ENCODE data around the gene FGF13.

FGF13 gene

DNA sequence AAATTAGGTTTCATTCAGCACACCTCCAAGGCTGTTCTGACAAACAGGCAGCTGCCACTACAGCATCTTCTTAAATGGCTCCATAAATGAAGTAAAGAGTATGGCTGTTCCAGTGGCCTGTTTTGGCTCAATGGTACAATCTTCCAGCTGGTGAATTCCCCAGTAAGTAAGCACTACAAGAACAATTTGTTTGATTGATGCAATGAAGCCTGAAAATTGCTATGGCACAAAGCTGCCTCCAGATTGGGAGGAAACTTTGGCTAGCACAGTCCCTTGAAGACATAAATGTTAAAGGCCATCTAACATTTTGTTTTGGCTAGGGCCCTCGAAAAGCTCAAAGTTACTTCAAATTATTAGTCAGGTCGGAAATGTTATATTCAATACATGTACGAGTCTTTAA lies 47.5 kb downstream of the FGF13 start:
- no peak overlapping the region for H3K27ac ChIP-seq
- no peaks in the 10 kb centered on the region for H3K9me3 ChIP-seq (ENCODE audit: severe bottlenecking)
- H3K27me3 ChIP-seq (ENCODE audit: insufficient read depth, low read depth, severe bottlenecking), result peaks cover 13% of the 10 kb centered on the region
- H3K36me3 ChIP-seq, result no peaks in the 10 kb centered on the region
- DNase-seq, result no peak
- TF ChIP-seq, protein P1, sequence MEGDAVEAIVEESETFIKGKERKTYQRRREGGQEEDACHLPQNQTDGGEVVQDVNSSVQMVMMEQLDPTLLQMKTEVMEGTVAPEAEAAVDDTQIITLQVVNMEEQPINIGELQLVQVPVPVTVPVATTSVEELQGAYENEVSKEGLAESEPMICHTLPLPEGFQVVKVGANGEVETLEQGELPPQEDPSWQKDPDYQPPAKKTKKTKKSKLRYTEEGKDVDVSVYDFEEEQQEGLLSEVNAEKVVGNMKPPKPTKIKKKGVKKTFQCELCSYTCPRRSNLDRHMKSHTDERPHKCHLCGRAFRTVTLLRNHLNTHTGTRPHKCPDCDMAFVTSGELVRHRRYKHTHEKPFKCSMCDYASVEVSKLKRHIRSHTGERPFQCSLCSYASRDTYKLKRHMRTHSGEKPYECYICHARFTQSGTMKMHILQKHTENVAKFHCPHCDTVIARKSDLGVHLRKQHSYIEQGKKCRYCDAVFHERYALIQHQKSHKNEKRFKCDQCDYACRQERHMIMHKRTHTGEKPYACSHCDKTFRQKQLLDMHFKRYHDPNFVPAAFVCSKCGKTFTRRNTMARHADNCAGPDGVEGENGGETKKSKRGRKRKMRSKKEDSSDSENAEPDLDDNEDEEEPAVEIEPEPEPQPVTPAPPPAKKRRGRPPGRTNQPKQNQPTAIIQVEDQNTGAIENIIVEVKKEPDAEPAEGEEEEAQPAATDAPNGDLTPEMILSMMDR (IDR thresholded peaks at IDR 0.05; ENCODE audit: low read depth, low read length), result no peak
- H3K4me3 ChIP-seq (ENCODE audit: low read depth, low read length), result no peak overlapping the region

DNA sequence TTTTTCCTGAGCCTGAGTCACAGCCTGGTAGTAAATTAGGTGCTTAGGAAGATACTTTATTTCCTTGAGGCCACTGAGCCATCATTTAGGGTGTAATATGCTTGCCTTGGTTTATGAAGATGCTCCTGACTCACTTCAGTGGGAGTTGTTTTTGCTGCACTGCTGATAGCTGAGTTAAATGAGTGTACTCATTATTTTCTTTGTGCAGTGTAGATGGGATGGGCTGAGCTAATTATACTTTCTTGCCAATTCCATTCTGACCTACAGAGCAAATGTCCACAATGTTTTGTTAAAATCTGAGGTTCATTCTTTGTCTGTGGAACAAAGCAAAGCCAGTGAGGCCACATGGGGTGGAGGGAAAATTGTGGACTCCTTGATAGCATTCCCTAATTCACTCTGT lies 60.0 kb downstream of the FGF13 start:
- no peaks in the 10 kb centered on the region for H3K36me3 ChIP-seq
- TF ChIP-seq, protein P1 (IDR thresholded peaks at IDR 0.05; ENCODE audit: low read depth, low read length), result no peak
- no peak for DNase-seq
- H3K27me3 ChIP-seq (ENCODE audit: insufficient read depth, low read depth, severe bottlenecking), result peaks cover 20% of the 10 kb centered on the region
- H3K9me3 ChIP-seq (ENCODE audit: severe bottlenecking), result no peaks in the 10 kb centered on the region
- H3K4me3 ChIP-seq (ENCODE audit: low read depth, low read length), result no peak overlapping the region
- no peak overlapping the region for H3K27ac ChIP-seq

DNA sequence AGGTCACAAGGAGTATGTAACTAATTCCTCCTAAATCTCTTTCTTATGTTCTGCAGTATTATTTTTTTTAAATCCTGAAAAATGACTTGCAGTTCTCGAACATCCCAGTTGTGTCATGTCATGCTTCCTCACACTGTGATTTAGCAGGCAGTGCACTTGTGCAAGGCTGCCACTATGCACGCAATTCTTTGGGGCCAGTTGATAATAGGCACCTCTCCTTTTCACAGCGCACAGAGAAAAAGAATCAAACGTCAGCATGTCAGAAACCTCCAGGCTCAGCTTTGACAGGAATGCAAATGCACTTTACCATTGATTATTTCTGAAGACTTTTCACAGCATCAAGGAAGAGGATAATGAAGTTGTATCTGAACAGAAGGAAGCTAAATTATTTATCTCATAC lies 62.9 kb downstream of the FGF13 start:
- no peak overlapping the region for H3K27ac ChIP-seq
- DNase-seq, result no peak
- H3K36me3 ChIP-seq, result no peaks in the 10 kb centered on the region
- H3K9me3 ChIP-seq (ENCODE audit: severe bottlenecking), result no peaks in the 10 kb centered on the region
- no peak overlapping the region for H3K4me3 ChIP-seq (ENCODE audit: low read depth, low read length)
- TF ChIP-seq, protein P1 (IDR thresholded peaks at IDR 0.05; ENCODE audit: low read depth, low read length), result no peak
- H3K27me3 ChIP-seq (ENCODE audit: insufficient read depth, low read depth, severe bottlenecking), result peaks cover 31% of the 10 kb centered on the region

DNA sequence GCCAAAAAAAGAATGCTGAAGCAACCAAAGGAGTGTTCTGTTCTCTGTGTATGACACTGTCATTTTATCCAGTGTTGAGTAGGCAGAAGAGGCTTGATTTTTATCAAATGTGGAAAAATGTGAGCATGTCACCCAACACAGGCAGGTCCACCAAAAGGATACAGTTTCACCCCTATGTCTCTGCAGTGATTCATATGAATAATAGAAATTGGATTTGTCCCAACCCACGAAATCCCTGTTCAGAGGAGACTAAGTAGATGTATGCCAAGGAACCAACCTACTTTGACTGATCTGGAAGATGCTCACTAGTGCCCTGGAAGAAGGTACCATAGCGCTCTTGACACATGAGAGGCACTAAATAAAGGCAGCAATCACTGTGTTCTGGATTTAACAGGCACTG lies 72.5 kb downstream of the FGF13 start:
- no peaks in the 10 kb centered on the region for H3K36me3 ChIP-seq
- no peak overlapping the region for H3K27ac ChIP-seq
- TF ChIP-seq, protein P1 (IDR thresholded peaks at IDR 0.05; ENCODE audit: low read depth, low read length), result no peak
- H3K27me3 ChIP-seq (ENCODE audit: insufficient read depth, low read depth, severe bottlenecking), result peaks cover 15% of the 10 kb centered on the region
- H3K9me3 ChIP-seq (ENCODE audit: severe bottlenecking), result no peaks in the 10 kb centered on the region
- no peak for DNase-seq
- no peak overlapping the region for H3K4me3 ChIP-seq (ENCODE audit: low read depth, low read length)

All from WERI-Rb-1 (cell line).